Sigmoid colon (tissue), 3 donors: Measurements from ENCODE around the gene TSPAN12.

Experiments used
- POLR2A ChIP-seq, 2 donors: fragments of 450-650 bp; IDR thresholded peaks; one replicate each; pipeline ENCODE4 v1.6.1; 2016; ENCODE audit warnings: antibody characterized with exemption in 2 of 2, mild to moderate bottlenecking in 2 of 2, moderate library complexity in 2 of 2
- TF ChIP-seq, protein P1 (sequence below), 4 experiments: fragments of 450-650 bp in 3 of 4; fragments of 200-600 bp in 1 of 4; IDR thresholded peaks; one replicate each; pipeline ENCODE4 v1.5.1; 2016 to 2019; ENCODE audit warnings: antibody characterized with exemption in 4 of 4, mild to moderate bottlenecking in 3 of 4, moderate library complexity in 2 of 4

GRCh38 chr7:120774481-120774880, 83.5 kb downstream of the TSPAN12 start:
- TF ChIP-seq POLR2A (IDR thresholded peaks at IDR 0.05) = no peak
- TF ChIP-seq, protein P1, sequence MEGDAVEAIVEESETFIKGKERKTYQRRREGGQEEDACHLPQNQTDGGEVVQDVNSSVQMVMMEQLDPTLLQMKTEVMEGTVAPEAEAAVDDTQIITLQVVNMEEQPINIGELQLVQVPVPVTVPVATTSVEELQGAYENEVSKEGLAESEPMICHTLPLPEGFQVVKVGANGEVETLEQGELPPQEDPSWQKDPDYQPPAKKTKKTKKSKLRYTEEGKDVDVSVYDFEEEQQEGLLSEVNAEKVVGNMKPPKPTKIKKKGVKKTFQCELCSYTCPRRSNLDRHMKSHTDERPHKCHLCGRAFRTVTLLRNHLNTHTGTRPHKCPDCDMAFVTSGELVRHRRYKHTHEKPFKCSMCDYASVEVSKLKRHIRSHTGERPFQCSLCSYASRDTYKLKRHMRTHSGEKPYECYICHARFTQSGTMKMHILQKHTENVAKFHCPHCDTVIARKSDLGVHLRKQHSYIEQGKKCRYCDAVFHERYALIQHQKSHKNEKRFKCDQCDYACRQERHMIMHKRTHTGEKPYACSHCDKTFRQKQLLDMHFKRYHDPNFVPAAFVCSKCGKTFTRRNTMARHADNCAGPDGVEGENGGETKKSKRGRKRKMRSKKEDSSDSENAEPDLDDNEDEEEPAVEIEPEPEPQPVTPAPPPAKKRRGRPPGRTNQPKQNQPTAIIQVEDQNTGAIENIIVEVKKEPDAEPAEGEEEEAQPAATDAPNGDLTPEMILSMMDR (IDR thresholded peaks at IDR 0.05) = no peak
